GM12801 (cell line): Measurements from ENCODE around the gene PTPRN2.

Experiments
- TF ChIP-seq, protein P1 (sequence below): IDR thresholded peaks from one replicate; pipeline ENCODE4 v1.5.1; 2011; ENCODE audit warnings: control low read depth; ENCODE audit not compliant: insufficient read length; ENCODE audit errors: extremely low read depth

The PTPRN2 gene

GRCh38 chr7:157794746-157795065 is 792.9 kb downstream of the PTPRN2 start:
- TF ChIP-seq, protein P1, sequence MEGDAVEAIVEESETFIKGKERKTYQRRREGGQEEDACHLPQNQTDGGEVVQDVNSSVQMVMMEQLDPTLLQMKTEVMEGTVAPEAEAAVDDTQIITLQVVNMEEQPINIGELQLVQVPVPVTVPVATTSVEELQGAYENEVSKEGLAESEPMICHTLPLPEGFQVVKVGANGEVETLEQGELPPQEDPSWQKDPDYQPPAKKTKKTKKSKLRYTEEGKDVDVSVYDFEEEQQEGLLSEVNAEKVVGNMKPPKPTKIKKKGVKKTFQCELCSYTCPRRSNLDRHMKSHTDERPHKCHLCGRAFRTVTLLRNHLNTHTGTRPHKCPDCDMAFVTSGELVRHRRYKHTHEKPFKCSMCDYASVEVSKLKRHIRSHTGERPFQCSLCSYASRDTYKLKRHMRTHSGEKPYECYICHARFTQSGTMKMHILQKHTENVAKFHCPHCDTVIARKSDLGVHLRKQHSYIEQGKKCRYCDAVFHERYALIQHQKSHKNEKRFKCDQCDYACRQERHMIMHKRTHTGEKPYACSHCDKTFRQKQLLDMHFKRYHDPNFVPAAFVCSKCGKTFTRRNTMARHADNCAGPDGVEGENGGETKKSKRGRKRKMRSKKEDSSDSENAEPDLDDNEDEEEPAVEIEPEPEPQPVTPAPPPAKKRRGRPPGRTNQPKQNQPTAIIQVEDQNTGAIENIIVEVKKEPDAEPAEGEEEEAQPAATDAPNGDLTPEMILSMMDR: no peak

GRCh38 chr7:157793973-157794745 is 793.5 kb downstream of the PTPRN2 start:
- TF ChIP-seq, protein P1: no peak

GRCh38 chr7:157793087-157793353 is 794.6 kb downstream of the PTPRN2 start:
- TF ChIP-seq, protein P1: no peak

DNA sequence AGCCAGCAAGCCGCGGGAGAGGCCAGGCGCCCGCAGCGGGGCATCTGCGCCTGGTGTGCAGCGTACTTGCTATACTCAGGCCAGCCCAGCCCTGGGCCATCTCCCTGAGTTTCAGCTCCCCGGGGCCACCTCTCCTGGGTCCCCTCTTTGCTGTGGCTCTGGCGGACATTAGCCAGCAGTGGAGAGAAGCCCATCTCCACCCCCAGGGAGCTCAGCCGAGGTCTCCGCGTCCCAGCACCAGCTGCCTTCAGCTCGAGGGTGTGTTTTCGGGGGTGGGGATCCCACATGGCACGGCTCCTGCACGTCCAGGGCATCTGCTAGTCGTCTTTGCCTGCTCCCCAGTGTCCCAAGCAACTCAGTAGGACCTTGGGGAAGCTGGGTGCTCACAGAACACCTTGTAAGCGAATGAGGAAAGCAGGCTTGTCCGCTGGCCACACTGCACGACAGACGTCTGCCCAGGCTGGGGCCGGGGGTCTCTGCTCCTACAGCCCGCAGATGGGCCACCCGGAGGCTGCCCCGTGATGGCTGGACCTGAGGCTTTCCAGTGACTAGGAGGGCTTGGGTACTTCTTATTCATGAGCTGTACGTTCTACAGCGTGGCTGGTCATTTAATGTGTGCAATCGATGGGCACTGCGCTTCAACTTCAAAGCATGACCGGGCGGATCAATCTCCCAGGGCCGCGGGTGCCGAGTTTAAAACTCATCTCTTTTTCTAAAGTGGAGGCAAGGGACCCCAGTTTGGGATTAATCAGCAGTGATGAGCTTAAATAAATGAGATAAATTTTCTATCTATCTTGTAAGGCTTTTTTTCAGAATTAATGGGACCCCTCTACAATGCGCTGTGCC is 795.2 kb downstream of the PTPRN2 start:
- TF ChIP-seq, protein P1: no peak

DNA sequence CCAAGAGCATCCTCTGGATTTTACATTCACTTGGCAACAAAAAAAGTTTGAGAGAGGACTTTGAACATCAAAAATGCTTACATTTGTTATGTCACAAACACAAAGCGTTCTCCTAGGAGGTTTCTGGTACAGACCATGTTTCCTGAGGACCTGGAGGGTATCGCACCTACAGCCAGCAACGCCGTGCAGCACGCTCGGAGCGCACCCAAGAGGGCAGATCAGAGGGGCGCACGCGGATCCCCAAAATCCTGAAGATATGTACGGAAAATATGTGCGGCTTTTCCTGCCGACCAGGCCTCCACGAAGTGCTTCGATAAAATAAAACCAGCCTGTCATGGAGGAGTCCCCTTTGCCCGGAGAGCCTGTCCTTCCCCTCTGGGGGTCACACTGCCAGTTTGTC is 796.0 kb downstream of the PTPRN2 start:
- TF ChIP-seq, protein P1: no peak

DNA sequence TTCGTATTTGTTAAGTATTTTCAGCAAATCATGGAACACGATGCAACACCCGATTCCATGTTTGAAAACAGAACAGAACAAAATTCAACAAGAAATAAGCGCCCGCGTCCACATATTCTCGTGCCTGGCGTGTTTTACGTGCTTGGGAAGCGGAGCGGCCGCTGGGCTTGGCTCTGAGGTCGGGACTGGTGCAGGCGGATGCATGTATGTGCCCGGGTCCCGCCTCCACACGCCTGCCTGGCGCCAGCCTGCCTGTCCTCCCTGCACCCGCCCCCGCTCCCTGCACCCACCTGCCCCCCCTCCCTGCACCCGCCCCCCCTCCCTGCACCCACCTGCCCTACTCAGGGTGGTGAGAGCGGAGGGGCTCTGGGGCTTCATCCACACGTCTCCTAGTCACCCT is 796.4 kb downstream of the PTPRN2 start:
- TF ChIP-seq, protein P1: no peak

GRCh38 chr7:157789942-157790341 is 797.7 kb downstream of the PTPRN2 start:
- TF ChIP-seq, protein P1: no peak
